Ecto neural progenitor cell (in vitro differentiated cells): ENCODE results near the gene HYDIN.

Source experiments
- DNase-seq: peaks from one replicate; pipeline ENCODE4 v3.0.0-alpha.2; 2018; ENCODE audit warnings: low spot score

Gene HYDIN

GRCh38 chr16:70764632-70765031, 465.9 kb downstream of the HYDIN start:
- DNase-seq: no peak

DNA sequence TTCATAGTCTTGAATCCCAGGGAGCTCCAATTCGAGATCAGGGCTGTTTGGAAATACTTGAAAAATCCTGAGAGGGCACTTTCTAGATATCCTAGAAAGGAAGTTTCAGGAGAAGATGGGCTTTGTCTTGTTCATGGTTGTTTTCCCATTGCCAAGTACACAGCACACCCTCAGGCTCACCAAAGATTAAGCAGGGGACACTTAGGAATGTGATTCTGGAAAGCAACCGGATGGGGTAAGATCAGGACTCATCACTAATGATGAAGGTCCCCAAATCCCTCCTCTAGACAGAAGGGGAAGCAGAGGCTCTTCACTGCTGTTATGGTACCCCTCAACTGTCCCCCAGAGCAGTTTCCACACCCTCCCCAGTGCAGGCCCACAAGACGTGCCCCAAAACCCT, 470.3 kb downstream of the HYDIN start:
- DNase-seq: no peak

DNA sequence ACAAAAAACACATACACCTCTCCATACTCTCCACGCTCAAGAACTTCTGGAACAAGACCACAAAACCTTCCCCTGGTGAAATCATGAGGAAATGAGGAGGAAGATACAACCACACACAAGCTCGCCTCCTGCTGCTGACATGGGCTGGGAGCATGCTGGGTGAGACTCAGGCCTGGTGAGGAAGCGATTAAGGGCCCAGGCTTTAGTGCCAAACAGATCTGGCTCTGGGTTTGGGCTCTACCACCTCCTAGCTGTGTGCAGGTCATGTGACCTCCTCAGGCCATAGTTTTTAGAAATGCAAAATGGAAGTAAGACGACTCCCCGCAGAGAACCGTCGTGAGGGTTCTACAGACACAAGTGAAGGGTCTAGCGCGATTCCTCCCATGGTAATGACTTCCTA, 470.9 kb downstream of the HYDIN start:
- DNase-seq: no peak

DNA sequence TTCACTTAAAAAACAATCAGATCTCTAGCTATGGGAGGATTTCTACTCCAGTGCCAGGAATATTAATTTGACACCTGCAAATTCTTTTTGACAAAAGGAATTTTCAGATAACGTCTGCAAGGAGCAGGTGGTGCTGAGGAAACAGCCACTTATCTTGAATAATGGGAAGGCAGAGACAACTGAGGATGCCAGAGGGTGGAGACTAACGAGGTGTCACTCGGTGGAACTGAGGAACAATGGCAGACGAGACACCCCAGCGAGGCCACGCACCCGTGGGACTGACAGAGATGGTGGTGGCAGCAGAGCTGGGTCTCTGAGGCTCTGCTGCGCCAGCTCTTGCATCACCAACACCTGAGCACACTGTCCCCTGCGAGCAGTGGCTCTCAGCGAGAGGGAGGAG, 471.7 kb downstream of the HYDIN start:
- no peak for DNase-seq
